ENCODE data around the gene KIF5C.

DNA sequence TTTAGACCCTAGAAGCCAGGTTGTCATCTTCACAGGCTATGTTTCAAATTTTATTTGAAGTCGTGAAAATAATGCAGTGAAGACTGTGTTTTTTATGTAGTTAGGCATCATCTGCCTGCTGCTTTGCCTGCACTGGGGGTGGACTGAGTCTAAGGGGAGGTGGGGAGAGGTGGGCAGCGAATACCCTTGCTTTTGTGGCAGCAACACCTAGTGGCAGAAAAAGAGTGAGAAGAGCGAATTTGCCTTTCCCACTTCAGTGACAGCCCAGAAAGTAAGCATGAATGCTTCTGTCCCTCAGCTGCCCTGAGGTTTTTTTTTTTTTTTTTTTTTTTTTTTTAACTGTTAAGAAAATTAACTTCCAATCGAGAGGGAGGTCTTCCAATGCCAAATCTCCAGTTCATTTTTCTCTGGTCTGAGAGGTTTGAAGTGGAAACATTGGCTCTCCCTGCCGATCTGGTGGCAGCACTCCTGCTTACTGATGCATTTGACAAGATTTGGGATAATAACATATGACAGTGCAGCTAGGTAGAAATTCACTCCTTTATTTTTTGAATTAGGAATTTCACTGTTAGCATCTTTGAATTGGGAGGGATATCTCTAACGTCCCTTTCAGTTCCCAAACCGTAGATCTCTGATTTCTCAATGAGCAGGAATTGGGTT, 103.1 kb downstream of the KIF5C start:
- TF ChIP-seq, protein P1, sequence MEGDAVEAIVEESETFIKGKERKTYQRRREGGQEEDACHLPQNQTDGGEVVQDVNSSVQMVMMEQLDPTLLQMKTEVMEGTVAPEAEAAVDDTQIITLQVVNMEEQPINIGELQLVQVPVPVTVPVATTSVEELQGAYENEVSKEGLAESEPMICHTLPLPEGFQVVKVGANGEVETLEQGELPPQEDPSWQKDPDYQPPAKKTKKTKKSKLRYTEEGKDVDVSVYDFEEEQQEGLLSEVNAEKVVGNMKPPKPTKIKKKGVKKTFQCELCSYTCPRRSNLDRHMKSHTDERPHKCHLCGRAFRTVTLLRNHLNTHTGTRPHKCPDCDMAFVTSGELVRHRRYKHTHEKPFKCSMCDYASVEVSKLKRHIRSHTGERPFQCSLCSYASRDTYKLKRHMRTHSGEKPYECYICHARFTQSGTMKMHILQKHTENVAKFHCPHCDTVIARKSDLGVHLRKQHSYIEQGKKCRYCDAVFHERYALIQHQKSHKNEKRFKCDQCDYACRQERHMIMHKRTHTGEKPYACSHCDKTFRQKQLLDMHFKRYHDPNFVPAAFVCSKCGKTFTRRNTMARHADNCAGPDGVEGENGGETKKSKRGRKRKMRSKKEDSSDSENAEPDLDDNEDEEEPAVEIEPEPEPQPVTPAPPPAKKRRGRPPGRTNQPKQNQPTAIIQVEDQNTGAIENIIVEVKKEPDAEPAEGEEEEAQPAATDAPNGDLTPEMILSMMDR (IDR thresholded peaks at IDR 0.05; ENCODE audit: low read depth, low read length, missing input control): no peak
- TF ChIP-seq EGR1 (IDR thresholded peaks at IDR 0.05; ENCODE audit: low read depth in 2 of 2) (no peak), HNF4G (IDR thresholded peaks at IDR 0.05) (no peak)
